ENCODE results near the gene ATP2A3.

DNA sequence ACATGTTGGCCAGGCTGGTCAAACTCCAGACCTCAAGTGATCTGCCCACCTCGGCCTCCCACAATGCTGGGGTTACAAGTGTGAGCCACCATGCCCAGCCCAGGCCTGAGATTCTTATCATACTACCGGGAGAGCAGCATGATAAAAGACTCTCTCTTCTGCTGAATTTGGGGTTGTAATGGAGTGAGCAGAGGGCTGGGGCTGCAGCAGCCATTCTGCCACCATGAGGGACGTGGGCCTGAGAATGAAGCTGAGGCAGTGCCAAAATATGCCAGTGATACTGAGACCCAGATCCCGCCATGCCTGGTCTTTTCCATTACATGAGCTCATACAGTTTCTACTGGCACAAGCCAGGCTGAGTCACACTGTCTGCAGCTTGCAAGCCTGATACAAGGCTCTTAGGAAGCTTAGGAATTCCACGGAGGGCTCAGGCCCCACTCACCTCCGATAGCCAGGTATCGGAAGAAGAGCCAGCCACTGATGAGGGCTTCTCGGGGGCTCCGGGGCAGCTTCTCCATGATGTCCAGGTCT, 28.3 kb downstream of the ATP2A3 start:
- TF ChIP-seq, protein P1, sequence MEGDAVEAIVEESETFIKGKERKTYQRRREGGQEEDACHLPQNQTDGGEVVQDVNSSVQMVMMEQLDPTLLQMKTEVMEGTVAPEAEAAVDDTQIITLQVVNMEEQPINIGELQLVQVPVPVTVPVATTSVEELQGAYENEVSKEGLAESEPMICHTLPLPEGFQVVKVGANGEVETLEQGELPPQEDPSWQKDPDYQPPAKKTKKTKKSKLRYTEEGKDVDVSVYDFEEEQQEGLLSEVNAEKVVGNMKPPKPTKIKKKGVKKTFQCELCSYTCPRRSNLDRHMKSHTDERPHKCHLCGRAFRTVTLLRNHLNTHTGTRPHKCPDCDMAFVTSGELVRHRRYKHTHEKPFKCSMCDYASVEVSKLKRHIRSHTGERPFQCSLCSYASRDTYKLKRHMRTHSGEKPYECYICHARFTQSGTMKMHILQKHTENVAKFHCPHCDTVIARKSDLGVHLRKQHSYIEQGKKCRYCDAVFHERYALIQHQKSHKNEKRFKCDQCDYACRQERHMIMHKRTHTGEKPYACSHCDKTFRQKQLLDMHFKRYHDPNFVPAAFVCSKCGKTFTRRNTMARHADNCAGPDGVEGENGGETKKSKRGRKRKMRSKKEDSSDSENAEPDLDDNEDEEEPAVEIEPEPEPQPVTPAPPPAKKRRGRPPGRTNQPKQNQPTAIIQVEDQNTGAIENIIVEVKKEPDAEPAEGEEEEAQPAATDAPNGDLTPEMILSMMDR (IDR thresholded peaks at IDR 0.05): no peak
- TF ChIP-seq POLR2A (IDR thresholded peaks at IDR 0.05) (no peak), EP300 (IDR thresholded peaks at IDR 0.05; ENCODE audit: low read depth) (no peak), POLR2AphosphoS5 (IDR thresholded peaks at IDR 0.05) (no peak)

All from transverse colon (tissue), 4 donors.